Uterus (tissue), 4 donors: ENCODE measurements around the gene HOXC5. TPM values are rescaled to one million over a fixed set of nuclear protein-coding genes. Genes with fewer than 3 reads are reported as not detected.

Source experiments
- DNase-seq, 2 donors: peaks; one replicate each; pipeline ENCODE4 v3.0.0-alpha.2; 2019 to 2020
- H3K27ac ChIP-seq, 2 donors: fragments of 200-600 bp; sonication (generic); 1 replicate in 1 of 2; 2 replicates in 1 of 2; pipeline ENCODE4 v1.5.1; 2016 to 2018
- H3K27me3 ChIP-seq, 2 donors: fragments of 200-600 bp; sonication (generic); one replicate each; pipeline ENCODE4 v1.5.1; 2018 to 2019; ENCODE audit warnings: control low read depth in 1 of 2
- H3K36me3 ChIP-seq, 2 donors: fragments of 200-600 bp; sonication (generic); one replicate each; pipeline ENCODE4 v1.5.1; 2019; ENCODE audit warnings: control low read depth in 1 of 2
- H3K4me1 ChIP-seq, 2 donors: fragments of 200-600 bp; sonication (generic); one replicate each; pipeline ENCODE4 v1.5.1; 2018 to 2019; ENCODE audit warnings: control low read depth in 1 of 2
- H3K4me3 ChIP-seq, 2 donors: fragments of 200-600 bp; sonication (generic); 1 replicate in 1 of 2; 2 replicates in 1 of 2; pipeline ENCODE4 v1.5.1; 2018 to 2019; ENCODE audit warnings: mild to moderate bottlenecking in 1 of 2
- H3K9me3 ChIP-seq, 2 donors: fragments of 200-600 bp; sonication (generic); one replicate each; pipeline ENCODE4 v1.5.1; 2019; ENCODE audit warnings: control low read depth in 1 of 2
- CTCF ChIP-seq, 4 experiments: fragments of 200-600 bp in 2 of 4; fragments of 450-650 bp in 2 of 4; sonication (generic) in 2 of 4; IDR thresholded peaks; one replicate each; pipeline ENCODE4 v1.5.1; 2016 to 2019; ENCODE audit warnings: antibody characterized with exemption in 4 of 4, mild to moderate bottlenecking in 2 of 4, moderate library complexity in 1 of 4
- POLR2A ChIP-seq, 2 donors: fragments of 450-650 bp; IDR thresholded peaks; one replicate each; pipeline ENCODE4 v1.6.1; 2016; ENCODE audit warnings: antibody characterized with exemption in 2 of 2, mild to moderate bottlenecking in 1 of 2, moderate library complexity in 1 of 2
- intact Hi-C: fragments of 100-400 bp; cut with DNase I; formaldehyde crosslinking; loops from one replicate; pipeline ENCODE4 v1.15.1; 2023; ENCODE audit warnings: low total_unique reads
- total RNA-seq, 4 donors: library from RNA; depleted of rRNA in 3 of 4; stranded (reverse); fragments of >200 nt in 3 of 4; gene quantifications; one replicate each; pipeline versions ENCODE4 v1.1.0 to v1.2.4, GENCODE V29; 2014 to 2023
- donor health status: DM: yes; HTN: yes; CAD: no.

Gene HOXC5
- total RNA-seq, 4 donors from 2014 or later = 3.5 to 10.2 TPM; not detected in 2

GRCh38 chr12:54009171-54010052 lies 23.4 kb upstream of the HOXC5 start:
- TF ChIP-seq POLR2A (IDR thresholded peaks at IDR 0.05) (no peak), CTCF (IDR thresholded peaks at IDR 0.05) (no peak)
- H3K36me3 ChIP-seq = no peaks in the 10 kb centered on the region
- no peaks in the 10 kb centered on the region for H3K9me3 ChIP-seq
- no peaks in the 10 kb centered on the region for H3K4me1 ChIP-seq
- H3K27me3 ChIP-seq = peaks cover 4 to 31% of the 10 kb centered on the region in 2 donors
- intact Hi-C loops = loop anchor here (5.0 kb wide), 1 partner anchor 183 kb away; no protein-coding TSS in a partner anchor
- DNase-seq = no peak
- peak overlapping the region in 1 of 2 donors; percentile 39 for H3K27ac ChIP-seq
- peak overlapping the region in 1 of 2 donors; percentile 47 for H3K4me3 ChIP-seq

GRCh38 chr12:54010053-54010971 lies 22.5 kb upstream of the HOXC5 start:
- Histone ChIP-seq H3K27me3 (peaks cover 4 to 36% of the 10 kb centered on the region in 2 donors), H3K4me1 (no peaks in the 10 kb centered on the region), H3K36me3 (no peaks in the 10 kb centered on the region), H3K27ac (no peak overlapping the region), H3K9me3 (no peaks in the 10 kb centered on the region), H3K4me3 (no peak overlapping the region)
- intact Hi-C loops = no loop called here
- no peak for DNase-seq
- no peak for TF ChIP-seq POLR2A (IDR thresholded peaks at IDR 0.05)
- TF ChIP-seq CTCF (IDR thresholded peaks at IDR 0.05) = no peak

- H3K27ac ChIP-seq = no peak overlapping the region
- peaks cover 0 to 43% of the 10 kb centered on the region in 2 donors for H3K27me3 ChIP-seq
- no peak for DNase-seq
- H3K36me3 ChIP-seq = no peaks in the 10 kb centered on the region
- intact Hi-C loops = no loop called here
- peak overlapping the region in 1 of 2 donors; percentile 3 for H3K4me3 ChIP-seq
- no peak for TF ChIP-seq POLR2A (IDR thresholded peaks at IDR 0.05)
- TF ChIP-seq CTCF (IDR thresholded peaks at IDR 0.05) = no peak
- no peaks in the 10 kb centered on the region for H3K4me1 ChIP-seq
- no peaks in the 10 kb centered on the region for H3K9me3 ChIP-seq
These were observed 21.7 kb upstream of the HOXC5 start for GRCh38 chr12:54010972-54011664.

GRCh38 chr12:54011665-54012532 lies 21.0 kb upstream of the HOXC5 start:
- DNase-seq = no peak
- Histone ChIP-seq H3K4me3 (peak overlapping the region in 1 of 2 donors; percentile 3), H3K27ac (no peak overlapping the region), H3K4me1 (no peaks in the 10 kb centered on the region), H3K27me3 (peaks cover 0 to 37% of the 10 kb centered on the region in 2 donors), H3K36me3 (no peaks in the 10 kb centered on the region), H3K9me3 (no peaks in the 10 kb centered on the region)
- TF ChIP-seq POLR2A (IDR thresholded peaks at IDR 0.05) = no peak
- no peak for TF ChIP-seq CTCF (IDR thresholded peaks at IDR 0.05)
- intact Hi-C loops = no loop called here
